GM18511 (cell line): ENCODE data around the gene ATXN1.
"Not testable (repeated sequence)": the region's sequence is repeated elsewhere in the genome, so short reads cannot be mapped to it uniquely, and the experiment has no call there.

Source experiments
- ATAC-seq: cut with Tn5 transposase; IDR thresholded peaks from one replicate; pipeline ENCODE4 v1.9.1; 2021; ENCODE audit warnings: mild to moderate bottlenecking, moderate library complexity; ENCODE audit not compliant: unreplicated experiment

Gene ATXN1

DNA sequence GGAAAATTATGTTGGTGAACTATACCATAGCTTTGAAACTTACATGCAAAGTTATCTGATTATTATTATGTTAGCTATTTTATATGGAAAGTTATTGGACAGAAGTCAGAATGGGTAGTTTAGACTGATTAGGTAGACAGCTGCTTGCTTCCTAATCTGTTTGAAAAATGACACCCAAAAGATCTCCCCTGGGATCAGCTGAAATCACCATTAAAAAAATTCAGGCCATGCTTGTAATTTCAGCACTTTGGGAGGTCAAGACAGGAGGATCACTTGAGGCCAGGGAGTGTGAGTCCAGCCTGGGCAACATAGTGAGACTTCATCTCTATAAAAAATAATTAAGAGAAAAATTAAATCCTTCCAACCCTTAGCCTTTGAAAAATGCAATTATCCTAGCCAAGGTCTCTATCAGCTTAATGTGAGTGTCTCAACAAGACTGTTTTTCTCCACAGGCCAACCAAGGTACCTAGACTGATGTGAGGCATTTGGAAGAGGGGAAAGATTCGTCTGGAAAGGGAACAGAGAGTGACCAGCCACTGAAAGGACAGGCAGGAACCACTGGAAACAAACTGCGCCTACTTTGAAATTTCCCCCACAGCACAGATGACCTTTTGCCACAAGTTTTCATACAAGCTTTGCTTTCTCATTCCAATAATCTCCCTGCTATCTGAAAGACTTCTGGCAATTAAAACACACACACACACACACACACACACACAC lies 290.6 kb downstream of the ATXN1 start:
- ATAC-seq: no peak

GRCh38 chr6:16468991-16469615 lies 292.2 kb downstream of the ATXN1 start:
- ATAC-seq: no peak

- ATAC-seq: no peak
Observed at GRCh38 chr6:16466800-16467553, 294.3 kb downstream of the ATXN1 start.

DNA sequence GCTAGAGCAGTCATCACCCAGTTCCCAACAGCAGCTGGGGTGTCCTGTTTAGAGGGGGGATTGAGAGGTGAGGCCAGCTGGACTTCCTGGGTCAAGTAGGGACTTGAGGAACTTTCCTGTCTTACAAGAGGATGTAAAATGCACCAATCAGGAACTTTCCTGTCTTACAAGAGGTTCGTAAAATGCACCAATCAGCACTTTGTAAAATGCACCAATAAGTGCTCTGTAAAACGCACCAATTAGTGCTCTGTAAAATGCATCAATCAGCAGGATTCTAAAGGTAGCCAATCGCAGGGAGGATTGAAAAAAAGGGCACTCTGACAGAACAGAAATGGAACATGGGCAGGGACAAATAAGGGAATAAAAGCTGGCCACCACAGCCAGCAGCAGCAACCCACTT lies 297.2 kb downstream of the ATXN1 start:
- ATAC-seq: no peak

- ATAC-seq: not testable (repeated sequence)
Observed at GRCh38 chr6:16463246-16463645, 298.0 kb downstream of the ATXN1 start.

DNA sequence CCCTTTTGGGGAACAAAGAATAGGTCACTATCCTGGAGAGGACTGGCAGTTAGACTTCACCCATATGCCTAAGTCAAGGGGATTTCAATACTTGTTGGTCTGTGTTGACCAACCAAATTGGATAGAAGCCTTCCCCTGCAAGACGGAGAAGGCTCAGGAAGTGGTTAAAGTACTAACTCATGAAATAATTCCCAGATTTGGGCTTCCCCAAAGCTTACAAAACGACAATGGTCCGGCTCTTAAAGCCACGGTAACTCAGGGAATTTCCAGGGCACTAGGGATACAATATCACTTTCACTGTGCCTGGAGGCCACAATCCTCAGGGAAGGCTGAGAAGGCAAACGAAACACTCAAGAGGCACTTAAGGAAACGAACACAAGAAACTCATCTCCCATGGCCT lies 299.8 kb downstream of the ATXN1 start:
- no peak for ATAC-seq

DNA sequence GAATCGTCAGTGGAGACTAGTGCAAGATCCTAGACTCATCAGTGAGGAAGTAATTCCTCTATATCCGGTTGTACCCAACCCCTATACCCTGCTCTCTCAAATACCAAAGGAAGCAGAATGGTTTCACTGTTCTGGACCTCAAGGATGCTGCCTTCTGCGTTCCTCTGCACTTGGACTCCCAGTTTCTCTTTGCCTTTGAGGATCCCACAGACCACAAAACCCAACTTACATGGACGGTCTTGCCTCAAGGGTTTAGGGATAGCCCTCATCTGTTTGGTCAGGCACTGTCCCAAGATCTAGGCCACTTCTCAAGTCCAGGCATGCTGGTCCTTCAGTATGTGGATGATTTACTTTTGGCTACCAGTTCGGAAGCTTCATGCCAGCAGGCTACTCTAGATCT lies 301.8 kb downstream of the ATXN1 start:
- ATAC-seq: not testable (repeated sequence)

GRCh38 chr6:16452348-16452747 lies 308.9 kb downstream of the ATXN1 start:
- ATAC-seq: no peak

DNA sequence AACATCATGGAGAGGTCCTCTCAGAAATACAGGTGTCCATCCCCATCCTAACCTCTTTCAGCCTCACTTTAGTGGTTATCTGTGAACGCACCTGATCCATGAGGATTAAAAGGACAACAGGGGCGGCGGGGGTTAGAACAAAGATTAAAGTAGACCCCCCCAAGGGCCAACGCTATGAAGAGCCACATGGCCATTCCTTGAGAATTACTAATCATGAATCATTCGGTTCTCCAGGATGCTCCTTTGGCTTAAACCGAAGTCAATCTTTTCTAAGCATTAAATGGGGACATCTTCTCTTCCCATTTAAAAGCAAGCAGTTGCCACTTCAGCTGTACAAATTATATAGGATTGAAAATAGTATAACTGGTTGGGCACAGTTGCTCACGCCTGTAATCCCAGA lies 310.4 kb downstream of the ATXN1 start:
- no peak for ATAC-seq

DNA sequence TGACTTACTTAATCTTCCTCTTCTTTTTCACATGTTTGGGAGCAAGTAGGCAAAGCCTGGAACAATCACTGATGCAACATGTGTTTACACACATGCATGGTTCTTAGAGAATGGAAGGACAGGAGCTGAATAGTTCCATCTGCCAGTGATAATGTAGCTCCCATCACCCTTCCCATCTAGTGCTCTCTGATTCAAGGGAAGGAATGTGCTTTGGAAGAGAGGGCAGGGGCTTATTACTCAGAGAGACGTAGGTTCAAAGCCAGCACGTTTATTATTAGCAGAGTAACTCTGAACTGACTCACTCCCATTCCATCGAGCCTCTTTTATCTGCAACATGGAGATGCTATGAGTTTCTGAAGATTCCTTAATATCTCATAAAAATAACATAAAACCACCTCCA lies 311.0 kb downstream of the ATXN1 start:
- ATAC-seq: no peak

- ATAC-seq: no peak
Observed at GRCh38 chr6:16446273-16446672, 315.0 kb downstream of the ATXN1 start.

- ATAC-seq: no peak
Observed at GRCh38 chr6:16442031-16442430, 319.2 kb downstream of the ATXN1 start.

DNA sequence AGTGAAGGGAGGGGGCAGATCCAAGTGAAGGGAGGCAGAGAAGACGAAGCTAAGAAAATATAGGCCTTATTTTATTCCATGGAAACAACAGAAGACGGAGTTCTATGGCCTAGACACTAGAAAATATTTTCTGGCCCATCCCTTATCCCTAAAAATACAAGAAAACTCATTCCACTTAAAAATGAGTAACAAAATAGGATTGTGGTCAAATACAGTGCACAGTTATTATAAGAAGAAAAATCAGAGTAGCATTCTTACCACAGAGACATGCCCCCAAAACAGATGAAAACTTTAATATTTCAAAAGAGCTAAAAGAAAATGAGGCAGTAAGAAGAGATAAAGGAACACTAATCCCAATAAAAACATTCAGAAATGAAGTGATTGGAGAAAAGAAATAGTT lies 320.0 kb downstream of the ATXN1 start:
- no peak for ATAC-seq

- no peak for ATAC-seq
Observed at GRCh38 chr6:16440636-16441212, 320.5 kb downstream of the ATXN1 start.

DNA sequence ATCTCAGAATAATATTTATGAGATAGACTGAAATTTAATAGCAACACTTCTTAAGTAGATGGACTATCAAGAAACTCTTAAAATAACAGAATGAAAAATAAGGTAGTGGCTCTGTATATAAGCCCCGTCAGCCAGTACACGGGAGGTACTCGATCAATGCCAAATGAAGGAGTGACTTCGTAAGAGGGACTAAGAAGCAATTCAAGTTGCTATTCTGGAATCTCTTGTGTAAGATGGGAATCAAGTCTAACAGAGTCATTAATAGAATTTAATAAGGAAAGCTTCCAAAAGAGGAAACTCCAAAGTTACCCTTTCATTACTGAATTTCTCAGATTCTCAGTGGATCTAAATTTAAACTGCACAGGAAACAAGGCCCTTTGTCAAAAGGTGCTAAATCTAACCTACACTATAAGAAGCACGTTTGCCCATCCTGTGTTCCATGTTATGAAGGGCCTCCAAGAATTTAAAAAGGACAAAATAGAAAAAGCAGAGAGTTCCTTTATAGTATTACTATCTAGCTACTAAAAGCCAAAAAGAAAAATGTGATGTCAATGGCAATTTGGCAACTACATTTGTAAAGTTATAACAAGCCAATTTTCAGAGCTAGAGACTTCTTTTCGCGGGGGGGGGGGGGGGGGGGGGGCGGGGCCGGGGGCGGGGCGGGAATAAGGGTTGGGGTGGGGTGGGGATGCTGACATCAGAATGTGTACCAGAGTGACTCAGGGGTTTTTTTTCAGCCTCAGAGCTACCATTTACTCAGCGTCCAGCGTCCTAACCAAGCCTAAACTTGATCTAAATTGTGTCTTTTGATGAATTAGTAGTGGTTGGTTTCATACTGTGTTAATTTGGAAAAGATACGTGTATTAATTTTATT lies 322.3 kb downstream of the ATXN1 start:
- ATAC-seq: no peak

DNA sequence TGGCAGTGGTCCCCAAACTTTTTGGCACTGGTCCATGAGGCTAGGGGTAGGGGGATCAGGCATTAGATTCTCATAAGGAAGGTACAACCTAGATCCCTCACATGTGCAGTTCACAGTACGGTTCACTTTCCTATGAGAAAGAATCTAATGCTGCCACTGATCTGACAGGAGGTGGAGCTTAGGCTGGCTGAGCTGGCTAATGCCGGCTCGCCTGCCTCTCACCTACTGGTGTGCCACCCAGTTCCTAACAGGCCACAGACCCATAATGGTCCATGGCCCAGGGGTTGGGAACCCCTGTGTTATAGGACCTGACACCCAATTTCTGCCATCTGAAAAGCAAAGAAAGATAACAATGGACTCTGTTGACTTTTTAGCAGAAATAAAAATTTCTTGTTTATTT lies 323.3 kb downstream of the ATXN1 start:
- ATAC-seq: no peak

DNA sequence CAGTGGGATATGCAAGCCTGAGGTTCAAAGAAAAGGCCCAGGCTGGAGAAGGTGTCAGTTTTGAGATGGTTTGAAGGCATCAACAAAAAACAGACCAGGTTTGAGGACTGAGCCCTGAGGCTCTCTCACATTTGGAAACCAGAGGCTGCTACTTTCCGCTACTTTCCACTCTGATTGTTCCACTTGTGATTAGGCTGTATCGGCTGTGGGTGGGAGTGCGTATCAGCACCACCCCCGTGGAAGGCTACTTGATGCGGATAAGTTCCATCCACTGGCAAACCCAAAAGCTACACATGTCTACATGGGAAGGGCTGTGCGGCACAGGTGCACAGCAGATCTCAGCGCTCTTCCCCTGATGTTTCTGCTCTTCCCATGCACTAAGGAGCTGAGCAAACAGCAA lies 324.2 kb downstream of the ATXN1 start:
- ATAC-seq: no peak

GRCh38 chr6:16436550-16436949 lies 324.7 kb downstream of the ATXN1 start:
- ATAC-seq: no peak

DNA sequence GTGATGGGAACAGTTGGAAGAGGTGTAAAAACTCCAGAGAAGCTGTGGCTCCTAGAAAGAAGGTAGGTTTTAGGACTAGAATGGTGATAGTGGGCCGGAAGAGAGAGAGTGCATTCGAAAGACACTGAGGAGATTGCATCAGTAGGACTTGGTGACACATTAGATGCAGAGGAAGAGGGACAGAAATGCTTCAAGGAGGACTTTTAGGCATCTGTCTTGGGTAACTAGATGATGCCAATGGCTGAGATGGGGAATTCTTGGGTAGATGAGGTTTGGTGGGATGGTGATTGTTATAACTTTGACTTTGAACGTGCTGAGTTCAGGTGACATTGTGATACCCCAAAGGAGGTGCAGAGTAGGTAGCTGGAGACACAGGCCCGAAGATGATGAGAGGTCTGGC lies 326.4 kb downstream of the ATXN1 start:
- no peak for ATAC-seq

DNA sequence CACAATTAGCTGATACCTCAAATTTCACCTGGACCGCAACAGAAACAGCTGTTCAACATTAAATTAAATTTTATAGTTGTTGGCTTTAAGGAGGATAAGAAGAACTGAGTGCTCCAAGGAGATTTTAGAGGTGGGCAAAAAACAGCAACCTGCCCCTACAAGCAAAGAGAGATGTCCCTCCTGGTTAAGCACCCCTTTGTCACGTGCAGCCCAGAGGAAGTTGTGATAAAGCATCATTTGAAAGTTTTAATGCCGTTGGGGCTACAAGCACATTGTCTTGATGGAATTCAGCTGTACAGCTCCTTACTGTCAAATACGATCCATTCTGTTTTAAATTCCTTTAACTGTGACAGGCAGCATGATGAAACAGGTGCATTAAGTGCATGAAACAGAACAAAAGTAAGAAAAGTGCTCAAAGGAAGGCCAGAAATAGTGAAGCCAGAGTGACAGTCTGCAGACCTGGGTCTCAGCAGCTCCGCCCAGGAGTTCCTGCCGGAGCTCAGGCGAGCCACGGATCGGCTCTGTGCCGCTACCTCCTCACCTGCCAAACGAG lies 327.8 kb downstream of the ATXN1 start:
- no peak for ATAC-seq
